Kidney epithelial cell (primary cell): ENCODE measurements around the gene MYBPC2. TPM values are rescaled to one million over a fixed set of nuclear protein-coding genes. Genes with fewer than 3 reads are reported as not detected.
"Not testable (repeated sequence)": the region's sequence is repeated elsewhere in the genome, so short reads cannot be mapped to it uniquely, and the experiment has no call there.

ENCODE experiments used
- DNase-seq: peaks from one replicate; pipeline ENCODE4 v3.0.0-alpha.2; 2010; ENCODE audit warnings: low read depth
- H3K27me3 ChIP-seq: 2 replicates; pipeline ENCODE4 v1.6.0; 2011; ENCODE audit warnings: low read length; ENCODE audit not compliant: control insufficient read depth, insufficient read depth
- H3K36me3 ChIP-seq: 2 replicates; pipeline ENCODE4 v1.5.1; 2011; ENCODE audit warnings: low read length; ENCODE audit not compliant: control insufficient read depth, insufficient read depth
- H3K4me3 ChIP-seq: 2 replicates; pipeline ENCODE4 v1.5.1; 2011; ENCODE audit warnings: low read depth, mild to moderate bottlenecking, control low read depth, low read length
- CTCF ChIP-seq: IDR thresholded peaks from 2 replicates; pipeline ENCODE4 v1.5.1; 2011; ENCODE audit warnings: mild to moderate bottlenecking, moderate library complexity, low read length, control low read depth, inconsistent platforms; ENCODE audit not compliant: insufficient read depth, poor library complexity, severe bottlenecking
- total RNA-seq: library from RNA; depleted of rRNA; stranded (reverse); fragments of >200 nt; gene quantifications from 2 replicates; pipeline ENCODE4 v1.2.3, GENCODE V29; 2015

The MYBPC2 gene
- total RNA-seq, 1 donor from 2014 or later = 0.21 TPM

- Histone ChIP-seq H3K4me3 (no peak overlapping the region), H3K27me3 (peaks cover 15% of the 10 kb centered on the region), H3K36me3 (no peaks in the 10 kb centered on the region)
- no peak for TF ChIP-seq CTCF
- no peak for DNase-seq
Observed at GRCh38 chr19:50437862-50438449, 5.3 kb downstream of the MYBPC2 start.

GRCh38 chr19:50439130-50439529, 6.4 kb downstream of the MYBPC2 start:
- DNase-seq, H3K27me3 ChIP-seq, H3K36me3 ChIP-seq, H3K4me3 ChIP-seq: not testable (repeated sequence)

GRCh38 chr19:50444059-50444458, 11.4 kb downstream of the MYBPC2 start:
- no peak for DNase-seq
- TF ChIP-seq CTCF = no peak
- Histone ChIP-seq H3K27me3 (no peaks in the 10 kb centered on the region), H3K4me3 (no peak overlapping the region), H3K36me3 (no peaks in the 10 kb centered on the region)

- TF ChIP-seq CTCF = no peak
- peaks cover 7% of the 10 kb centered on the region for H3K27me3 ChIP-seq
- H3K4me3 ChIP-seq = no peak overlapping the region
- no peak for DNase-seq
- H3K36me3 ChIP-seq = no peaks in the 10 kb centered on the region
Observed at GRCh38 chr19:50447053-50447452, 14.4 kb downstream of the MYBPC2 start.

- H3K4me3 ChIP-seq = no peak overlapping the region
- H3K27me3 ChIP-seq = peaks cover 7% of the 10 kb centered on the region
- H3K36me3 ChIP-seq = no peaks in the 10 kb centered on the region
- DNase-seq = no peak
- no peak for TF ChIP-seq CTCF
Observed at GRCh38 chr19:50447750-50448149, 15.1 kb downstream of the MYBPC2 start.

GRCh38 chr19:50449236-50449899, 16.7 kb downstream of the MYBPC2 start:
- H3K36me3 ChIP-seq = no peaks in the 10 kb centered on the region
- DNase-seq = no peak
- no peak for TF ChIP-seq CTCF
- no peak overlapping the region for H3K4me3 ChIP-seq
- H3K27me3 ChIP-seq = peaks cover 7% of the 10 kb centered on the region
